ENCODE data around the gene PVALEF.
A peak's percentile ranks its signal among the peaks of the same experiment; 100 is the strongest.

The PVALEF gene

GRCh38 chr17:81173052-81173761, 7.9 kb downstream of the PVALEF start:
- Histone ChIP-seq H3K14ac (ENCODE audit: low read length in 2 of 2) (no peak overlapping the region), H3K23ac (ENCODE audit: low read length in 2 of 2) (no peak overlapping the region), H4K91ac (ENCODE audit: low read length) (no peak overlapping the region), H3K27me3 (ENCODE audit: control insufficient read depth in 1 of 2, insufficient read depth in 1 of 2, low read length in 2 of 2) (peaks cover 8 to 21% of the 10 kb centered on the region in 2 experiments), H4K8ac (ENCODE audit: low read length) (no peak overlapping the region), H2BK120ac (ENCODE audit: low read depth, low read length) (no peak overlapping the region), H2AK5ac (ENCODE audit: low read length, severe bottlenecking) (no peak overlapping the region), H3K79me1 (replicated peaks; ENCODE audit: low read length, poor library complexity, severe bottlenecking) (no peaks in the 10 kb centered on the region), H2BK15ac (ENCODE audit: low read depth, poor library complexity, severe bottlenecking) (no peak overlapping the region), H3K18ac (ENCODE audit: low read depth in 1 of 2, low read length in 2 of 2) (no peak overlapping the region), H3K4ac (ENCODE audit: low read depth in 1 of 2, low read length in 2 of 2) (no peak overlapping the region), H3K4me3 (ENCODE audit: insufficient read depth in 1 of 2, low read depth in 1 of 2, low read length in 2 of 2) (no peak overlapping the region), H3K27ac (ENCODE audit: low read length, poor library complexity, severe bottlenecking) (no peak overlapping the region), H3K36me3 (ENCODE audit: control insufficient read depth in 1 of 2, insufficient read depth in 2 of 2, low read depth in 1 of 2, low read length in 2 of 2) (no peaks in the 10 kb centered on the region), H3K4me2 (ENCODE audit: low read length, poor library complexity, severe bottlenecking) (no peak overlapping the region), H3K9me3 (ENCODE audit: control insufficient read depth, low read length) (peaks cover 6% of the 10 kb centered on the region), H2BK12ac (ENCODE audit: low read length in 2 of 2) (no peak overlapping the region), H3K9ac (ENCODE audit: low read length) (no peak overlapping the region), H2BK5ac (ENCODE audit: low read depth, low read length, poor library complexity, severe bottlenecking) (no peak overlapping the region), H2AFZ (ENCODE audit: low read depth, low read length) (no peak overlapping the region), H3K4me1 (ENCODE audit: control insufficient read depth, insufficient read depth, low read depth, low read length) (peaks cover 2% of the 10 kb centered on the region)
- WGBS: 91% methylated on average over 11 of the region's 11 CpGs
- no peak for DNase-seq

GRCh38 chr17:81173762-81174155, 8.5 kb downstream of the PVALEF start:
- peaks cover 2% of the 10 kb centered on the region for H3K4me1 ChIP-seq (ENCODE audit: control insufficient read depth, insufficient read depth, low read depth, low read length)
- no peak for DNase-seq
- 93% methylated on average over 1 of the region's 1 CpG for WGBS
- no peak overlapping the region for H2BK5ac ChIP-seq (ENCODE audit: low read depth, low read length, poor library complexity, severe bottlenecking)
- no peak overlapping the region for H2AK5ac ChIP-seq (ENCODE audit: low read length, severe bottlenecking)
- no peak overlapping the region for H3K27ac ChIP-seq (ENCODE audit: low read length, poor library complexity, severe bottlenecking)
- no peak overlapping the region for H3K14ac ChIP-seq (ENCODE audit: low read length in 2 of 2)
- peaks cover 3 to 16% of the 10 kb centered on the region in 2 experiments for H3K27me3 ChIP-seq (ENCODE audit: control insufficient read depth in 1 of 2, insufficient read depth in 1 of 2, low read length in 2 of 2)
- H3K4me3 ChIP-seq (ENCODE audit: insufficient read depth in 1 of 2, low read depth in 1 of 2, low read length in 2 of 2): no peak overlapping the region
- H2AFZ ChIP-seq (ENCODE audit: low read depth, low read length): no peak overlapping the region
- H3K9ac ChIP-seq (ENCODE audit: low read length): no peak overlapping the region
- H3K9me3 ChIP-seq (ENCODE audit: control insufficient read depth, low read length): peaks cover 6% of the 10 kb centered on the region
- H3K4ac ChIP-seq (ENCODE audit: low read depth in 1 of 2, low read length in 2 of 2): no peak overlapping the region
- H3K4me2 ChIP-seq (ENCODE audit: low read length, poor library complexity, severe bottlenecking): no peak overlapping the region
- no peak overlapping the region for H2BK12ac ChIP-seq (ENCODE audit: low read length in 2 of 2)
- no peak overlapping the region for H2BK15ac ChIP-seq (ENCODE audit: low read depth, poor library complexity, severe bottlenecking)
- no peak overlapping the region for H2BK120ac ChIP-seq (ENCODE audit: low read depth, low read length)
- no peak overlapping the region for H4K8ac ChIP-seq (ENCODE audit: low read length)
- H3K36me3 ChIP-seq (ENCODE audit: control insufficient read depth in 1 of 2, insufficient read depth in 2 of 2, low read depth in 1 of 2, low read length in 2 of 2): no peaks in the 10 kb centered on the region
- H3K23ac ChIP-seq (ENCODE audit: low read length in 2 of 2): no peak overlapping the region
- no peaks in the 10 kb centered on the region for H3K79me1 ChIP-seq (replicated peaks; ENCODE audit: low read length, poor library complexity, severe bottlenecking)
- no peak overlapping the region for H4K91ac ChIP-seq (ENCODE audit: low read length)
- H3K18ac ChIP-seq (ENCODE audit: low read depth in 1 of 2, low read length in 2 of 2): no peak overlapping the region

- Histone ChIP-seq H3K36me3 (ENCODE audit: control insufficient read depth in 1 of 2, insufficient read depth in 2 of 2, low read depth in 1 of 2, low read length in 2 of 2) (no peaks in the 10 kb centered on the region), H3K4me2 (ENCODE audit: low read length, poor library complexity, severe bottlenecking) (no peak overlapping the region), H3K4me3 (ENCODE audit: insufficient read depth in 1 of 2, low read depth in 1 of 2, low read length in 2 of 2) (no peak overlapping the region), H4K91ac (ENCODE audit: low read length) (no peak overlapping the region), H2AFZ (ENCODE audit: low read depth, low read length) (no peak overlapping the region), H2BK5ac (ENCODE audit: low read depth, low read length, poor library complexity, severe bottlenecking) (no peak overlapping the region), H2BK12ac (ENCODE audit: low read length in 2 of 2) (no peak overlapping the region), H2AK5ac (ENCODE audit: low read length, severe bottlenecking) (no peak overlapping the region), H3K18ac (ENCODE audit: low read depth in 1 of 2, low read length in 2 of 2) (no peak overlapping the region), H2BK120ac (ENCODE audit: low read depth, low read length) (no peak overlapping the region), H2BK15ac (ENCODE audit: low read depth, poor library complexity, severe bottlenecking) (no peak overlapping the region), H3K14ac (ENCODE audit: low read length in 2 of 2) (no peak overlapping the region), H4K8ac (ENCODE audit: low read length) (no peak overlapping the region), H3K9ac (ENCODE audit: low read length) (no peak overlapping the region), H3K4me1 (ENCODE audit: control insufficient read depth, insufficient read depth, low read depth, low read length) (peaks cover 5% of the 10 kb centered on the region), H3K27ac (ENCODE audit: low read length, poor library complexity, severe bottlenecking) (no peak overlapping the region), H3K4ac (ENCODE audit: low read depth in 1 of 2, low read length in 2 of 2) (no peak overlapping the region), H3K79me1 (replicated peaks; ENCODE audit: low read length, poor library complexity, severe bottlenecking) (no peaks in the 10 kb centered on the region), H3K23ac (ENCODE audit: low read length in 2 of 2) (no peak overlapping the region), H3K9me3 (ENCODE audit: control insufficient read depth, low read length) (peaks cover 6% of the 10 kb centered on the region), H3K27me3 (ENCODE audit: control insufficient read depth in 1 of 2, insufficient read depth in 1 of 2, low read length in 2 of 2) (peaks cover 4 to 14% of the 10 kb centered on the region in 2 experiments)
- 97% methylated on average over 7 of the region's 7 CpGs for WGBS
- DNase-seq: no peak
These were observed 11.4 kb downstream of the PVALEF start for GRCh38 chr17:81176666-81177065.

DNA sequence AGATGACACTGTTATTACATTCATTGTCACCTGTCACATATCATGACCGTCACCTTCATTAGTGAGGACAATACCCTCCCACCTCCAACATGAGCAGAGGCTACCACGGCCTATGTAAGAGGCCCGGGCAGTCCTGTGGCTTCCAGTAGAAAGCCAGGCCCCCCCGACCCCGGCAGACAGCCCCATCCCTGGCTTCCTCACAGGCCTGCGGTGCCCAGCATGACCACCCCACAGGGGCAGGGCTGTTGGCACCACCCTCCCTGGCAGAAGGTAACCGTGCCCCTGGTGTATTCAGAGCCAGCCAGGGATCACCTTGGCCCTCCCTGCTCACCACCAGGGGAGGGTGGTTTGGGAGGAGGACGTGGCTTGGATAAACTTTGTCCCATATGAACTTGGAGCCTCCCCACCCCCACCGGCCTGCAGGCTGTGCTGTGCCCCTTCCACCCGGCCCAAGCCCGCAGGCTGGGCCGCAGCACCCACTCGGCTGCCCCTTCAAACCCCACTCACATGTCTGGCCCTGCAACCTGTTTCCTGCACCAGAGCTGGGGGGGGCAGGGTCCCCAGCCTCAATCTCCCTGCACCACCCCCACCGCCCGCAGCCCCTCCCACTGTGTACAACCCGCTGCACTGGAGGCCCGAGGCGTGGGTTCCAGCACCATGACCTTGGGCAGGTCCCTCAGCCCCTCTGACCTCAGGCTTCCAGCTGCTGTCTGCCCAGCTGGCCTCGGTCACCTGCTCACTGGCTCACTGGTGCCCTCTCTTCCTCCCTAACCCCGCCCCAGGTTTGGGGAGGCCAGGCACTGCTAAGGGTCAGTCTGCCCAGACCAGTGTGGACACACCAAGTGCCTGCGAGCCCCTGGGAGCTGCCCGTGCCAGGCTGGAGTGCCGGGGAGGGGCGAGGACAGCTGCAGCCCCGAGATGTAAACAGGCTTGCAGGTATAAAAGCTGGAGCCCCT, 13.1 kb downstream of the PVALEF start:
- Histone ChIP-seq H2BK120ac (ENCODE audit: low read depth, low read length) (no peak overlapping the region), H3K4ac (ENCODE audit: low read depth in 1 of 2, low read length in 2 of 2) (no peak overlapping the region)
- 91% methylated on average over 23 of the region's 25 CpGs for WGBS

More for the DNA sequence above, 13.1 kb downstream of the PVALEF start:
- Histone ChIP-seq H3K4me1 (ENCODE audit: control insufficient read depth, insufficient read depth, low read depth, low read length) (peaks cover 3% of the 10 kb centered on the region), H2BK15ac (ENCODE audit: low read depth, poor library complexity, severe bottlenecking) (peak overlapping the region; percentile 26), H2AK5ac (ENCODE audit: low read length, severe bottlenecking) (no peak overlapping the region), H2BK5ac (ENCODE audit: low read depth, low read length, poor library complexity, severe bottlenecking) (no peak overlapping the region), H3K79me1 (replicated peaks; ENCODE audit: low read length, poor library complexity, severe bottlenecking) (no peaks in the 10 kb centered on the region), H3K18ac (ENCODE audit: low read depth in 1 of 2, low read length in 2 of 2) (no peak overlapping the region), H3K4me3 (ENCODE audit: insufficient read depth in 1 of 2, low read depth in 1 of 2, low read length in 2 of 2) (no peak overlapping the region), H3K4me2 (ENCODE audit: low read length, poor library complexity, severe bottlenecking) (no peak overlapping the region), H3K27me3 (ENCODE audit: control insufficient read depth in 1 of 2, insufficient read depth in 1 of 2, low read length in 2 of 2) (peaks cover 7 to 17% of the 10 kb centered on the region in 2 experiments), H3K9me3 (ENCODE audit: control insufficient read depth, low read length) (peaks cover 6% of the 10 kb centered on the region), H4K8ac (ENCODE audit: low read length) (no peak overlapping the region), H3K27ac (ENCODE audit: low read length, poor library complexity, severe bottlenecking) (no peak overlapping the region), H3K14ac (ENCODE audit: low read length in 2 of 2) (no peak overlapping the region), H3K9ac (ENCODE audit: low read length) (no peak overlapping the region), H2BK12ac (ENCODE audit: low read length in 2 of 2) (no peak overlapping the region), H2AFZ (ENCODE audit: low read depth, low read length) (no peak overlapping the region), H4K91ac (ENCODE audit: low read length) (no peak overlapping the region), H3K23ac (ENCODE audit: low read length in 2 of 2) (no peak overlapping the region), H3K36me3 (ENCODE audit: control insufficient read depth in 1 of 2, insufficient read depth in 2 of 2, low read depth in 1 of 2, low read length in 2 of 2) (no peaks in the 10 kb centered on the region)
- DNase-seq: no peak

All from mesenchymal stem cell (in vitro differentiated cells and primary cell).